Stimulated activated CD4-positive, alpha-beta T cell treated with anti-CD3 and anti-CD28 coated beads, Interleukin-15, amount 100 ng/mL, for 1 hour (primary cell): ENCODE results near the gene HPCAL4.

ENCODE experiments used
- DNase-seq, 2 donors: peaks; one replicate each; pipeline ENCODE4 v3.0.0-alpha.2; 2020; ENCODE audit warnings: low read depth in 1 of 2, low spot score in 1 of 2

The HPCAL4 gene

GRCh38 chr1:39628807-39629350, 62.4 kb downstream of the HPCAL4 start:
- no peak for DNase-seq
